Activated T-helper 1 cell treated with anti-CD3 and anti-CD28 coated beads, Interleukin-12 subunit alpha, Interleukin-12 subunit beta, Interleukin-2, Interleukin-4 antibody, amounts not matched to agents 30 ng/mL and 10 ng/mL and 1 ng/mL, durations not matched to agents 14 hours and 24 hours and 36 hours (primary cell): ENCODE results near the gene EIF4G3. TPM values are rescaled to one million over a fixed set of nuclear protein-coding genes. Genes with fewer than 3 reads are reported as not detected.

Source experiments
- DNase-seq: peaks from one replicate; pipeline ENCODE4 v3.0.0; 2021; ENCODE audit warnings: low spot score
- H3K27ac Mint-ChIP-seq: one replicate; pipeline ENCODE4 v1.8.0; 2021; ENCODE audit warnings: mild to moderate bottlenecking, mixed read lengths
- H3K27me3 Mint-ChIP-seq: one replicate; pipeline ENCODE4 v1.8.0; 2022; ENCODE audit warnings: mild to moderate bottlenecking, moderate library complexity, mixed read lengths; ENCODE audit not compliant: insufficient read depth
- H3K36me3 Mint-ChIP-seq: one replicate; pipeline ENCODE4 v1.8.0; 2021; ENCODE audit warnings: low read depth, mixed read lengths
- H3K4me1 Mint-ChIP-seq: one replicate; pipeline ENCODE4 v1.8.0; 2021; ENCODE audit warnings: low read depth, mixed read lengths
- H3K4me3 Mint-ChIP-seq: one replicate; pipeline ENCODE4 v1.8.0; 2021; ENCODE audit warnings: mild to moderate bottlenecking, moderate library complexity, mixed read lengths
- H3K9me3 Mint-ChIP-seq: one replicate; pipeline ENCODE4 v1.8.0; 2021; ENCODE audit warnings: mixed read lengths
- intact Hi-C: fragments of 100-400 bp; cut with micrococcal nuclease; formaldehyde crosslinking; loops from one replicate; pipeline ENCODE4 v1.15.1; 2024
- total RNA-seq: library from RNA; stranded (reverse); gene quantifications from 2 replicates; pipeline ENCODE4 v1.2.3, GENCODE V29; 2022

Gene EIF4G3
- total RNA-seq, 1 donor from 2014 or later = 67.5 TPM

DNA sequence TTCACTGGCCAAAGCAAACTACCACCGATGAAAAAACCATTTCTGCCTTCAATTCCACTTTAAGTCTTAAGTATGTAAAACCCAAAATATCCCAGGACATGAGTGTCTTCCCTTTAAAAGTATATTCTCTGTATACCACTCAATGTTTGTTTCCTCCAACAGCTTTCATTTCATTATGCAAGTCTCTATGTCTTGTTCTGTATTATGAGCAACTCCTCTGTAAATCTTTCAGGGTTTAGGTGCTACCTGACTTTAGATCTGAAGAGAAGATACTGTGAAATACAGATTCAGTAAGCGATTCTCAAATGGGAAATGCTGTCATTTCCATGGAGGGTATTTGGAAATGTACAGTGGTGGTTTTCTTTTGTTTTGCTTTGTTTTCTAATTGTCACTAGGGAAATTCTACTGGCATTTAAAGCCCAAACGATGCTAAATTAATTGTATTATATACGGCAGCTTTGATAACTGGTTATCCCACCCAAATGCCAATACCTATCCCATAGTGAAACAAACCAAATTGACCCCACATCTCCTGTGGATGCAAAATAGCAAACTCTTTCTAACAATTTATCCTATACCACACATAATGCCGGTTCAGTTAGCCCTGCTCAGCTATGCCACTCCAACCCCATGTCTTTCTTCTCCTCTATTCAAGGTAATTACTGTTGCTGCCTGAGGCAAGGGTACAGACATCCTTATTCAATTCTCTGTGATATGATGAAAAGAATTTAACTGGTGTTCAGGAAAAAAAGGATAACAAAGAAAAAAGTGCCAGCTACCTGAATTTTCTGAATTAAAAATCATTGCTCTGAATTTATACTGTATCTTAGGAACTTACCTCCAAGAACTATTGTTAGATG is 182.8 kb downstream of the EIF4G3 start:
- intact Hi-C loops = loop anchor here (2.0 kb wide), 3 partner anchors 19 to 181 kb away; no protein-coding TSS in a partner anchor
- Mint-ChIP-seq H3K36me3 (peaks cover 5% of the 10 kb centered on the region), H3K9me3 (no peaks in the 10 kb centered on the region), H3K4me1 (peaks cover 45% of the 10 kb centered on the region), H3K27me3 (no peaks in the 10 kb centered on the region), H3K4me3 (no peak overlapping the region), H3K27ac (no peak overlapping the region)
- no peak for DNase-seq

DNA sequence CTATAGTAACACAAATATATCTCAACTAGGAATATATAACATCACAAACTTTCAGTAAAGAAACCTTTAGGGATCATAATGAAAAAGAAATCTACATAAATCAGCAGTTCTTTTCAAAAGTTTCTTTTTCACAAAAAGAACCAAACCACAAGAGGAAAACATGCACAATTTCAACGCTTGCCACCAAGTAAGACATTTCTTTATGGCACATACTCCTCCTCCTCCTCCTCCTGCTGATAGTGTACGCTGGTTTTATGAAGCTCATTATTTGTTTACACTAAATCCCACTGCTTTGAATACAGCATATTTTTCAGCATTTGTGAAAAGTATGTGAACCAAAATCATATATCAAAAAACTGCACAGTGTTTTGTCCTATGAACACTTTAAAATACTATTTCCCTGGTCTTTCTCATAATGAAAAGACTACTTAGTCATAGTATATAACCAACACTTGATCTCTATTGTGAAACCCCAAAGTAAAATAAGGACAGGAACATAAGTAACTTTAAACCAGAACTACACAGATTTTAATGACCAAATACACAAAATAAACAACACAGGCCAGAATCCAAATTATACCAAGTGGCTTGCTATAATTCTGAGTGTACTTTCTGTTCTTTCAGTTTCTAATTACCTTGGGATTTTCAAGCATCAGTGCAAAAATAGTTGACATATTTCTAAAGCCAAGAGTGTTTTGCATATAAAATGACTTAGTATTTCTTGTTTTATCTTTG is 184.2 kb downstream of the EIF4G3 start:
- Mint-ChIP-seq H3K36me3 (peaks cover 3% of the 10 kb centered on the region), H3K4me1 (peaks cover 52% of the 10 kb centered on the region), H3K27me3 (no peaks in the 10 kb centered on the region)

DNA sequence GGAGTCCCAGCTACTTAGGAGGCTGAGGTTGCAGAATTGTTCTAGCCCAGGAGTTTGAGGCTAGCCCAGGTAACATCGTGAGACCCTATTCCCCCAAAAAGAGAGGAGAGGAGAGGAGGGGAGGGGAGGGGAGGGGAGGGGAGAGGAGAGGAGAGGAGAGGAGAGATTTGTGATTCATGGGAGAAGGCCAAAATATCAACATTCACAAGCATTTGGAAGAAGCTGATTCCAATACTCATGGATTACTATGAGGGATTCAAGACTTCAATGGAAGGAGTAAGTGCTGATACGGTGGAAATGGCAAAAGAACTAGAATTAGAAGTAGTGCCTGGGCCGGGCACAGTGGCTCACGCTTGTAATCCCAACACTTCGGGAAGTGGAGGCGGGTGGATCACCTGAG is 187.8 kb downstream of the EIF4G3 start:
- Mint-ChIP-seq H3K9me3 (no peaks in the 10 kb centered on the region), H3K27me3 (no peaks in the 10 kb centered on the region), H3K27ac (no peak overlapping the region), H3K36me3 (no peaks in the 10 kb centered on the region), H3K4me3 (no peak overlapping the region), H3K4me1 (peaks cover 45% of the 10 kb centered on the region)
- intact Hi-C loops = no loop called here
- DNase-seq = no peak

More for the DNA sequence above, 184.2 kb downstream of the EIF4G3 start:
- peak overlapping the region; percentile 89 for H3K27ac Mint-ChIP-seq
- intact Hi-C loops = loop anchor here (1.0 to 2.0 kb wide), 4 partner anchors 18 to 182 kb away; no protein-coding TSS in a partner anchor
- H3K9me3 Mint-ChIP-seq = no peaks in the 10 kb centered on the region
- peak overlapping the region; percentile 61 for H3K4me3 Mint-ChIP-seq
- DNase-seq = no peak

- intact Hi-C loops = no loop called here
- H3K4me1 Mint-ChIP-seq = peaks cover 38% of the 10 kb centered on the region
- no peak overlapping the region for H3K27ac Mint-ChIP-seq
- no peaks in the 10 kb centered on the region for H3K9me3 Mint-ChIP-seq
- no peak overlapping the region for H3K4me3 Mint-ChIP-seq
- no peaks in the 10 kb centered on the region for H3K27me3 Mint-ChIP-seq
- no peak for DNase-seq
- no peaks in the 10 kb centered on the region for H3K36me3 Mint-ChIP-seq
Measured at GRCh38 chr1:20987831-20988825, 188.6 kb downstream of the EIF4G3 start.

GRCh38 chr1:20983297-20983889 is 193.3 kb downstream of the EIF4G3 start:
- no peak overlapping the region for H3K4me3 Mint-ChIP-seq
- DNase-seq = no peak
- no peaks in the 10 kb centered on the region for H3K36me3 Mint-ChIP-seq
- H3K27me3 Mint-ChIP-seq = no peaks in the 10 kb centered on the region
- intact Hi-C loops = loop anchor here (2.0 kb wide), 1 partner anchor 211 kb away; no protein-coding TSS in a partner anchor
- no peaks in the 10 kb centered on the region for H3K9me3 Mint-ChIP-seq
- H3K4me1 Mint-ChIP-seq = peaks cover 14% of the 10 kb centered on the region
- no peak overlapping the region for H3K27ac Mint-ChIP-seq

- intact Hi-C loops = loop anchor here (2.0 kb wide), 1 partner anchor 212 kb away; no protein-coding TSS in a partner anchor
- Mint-ChIP-seq H3K27me3 (no peaks in the 10 kb centered on the region), H3K36me3 (peaks cover 2% of the 10 kb centered on the region), H3K4me1 (peaks cover 4% of the 10 kb centered on the region), H3K27ac (no peak overlapping the region), H3K4me3 (no peak overlapping the region), H3K9me3 (no peaks in the 10 kb centered on the region)
- DNase-seq = no peak
Measured at GRCh38 chr1:20982316-20982715, 194.4 kb downstream of the EIF4G3 start.

GRCh38 chr1:20981915-20982314 is 194.8 kb downstream of the EIF4G3 start:
- Mint-ChIP-seq H3K27me3 (no peaks in the 10 kb centered on the region), H3K27ac (no peak overlapping the region), H3K4me3 (no peak overlapping the region), H3K4me1 (peaks cover 4% of the 10 kb centered on the region), H3K9me3 (no peaks in the 10 kb centered on the region), H3K36me3 (peaks cover 2% of the 10 kb centered on the region)
- DNase-seq = no peak
- intact Hi-C loops = loop anchor here (2.0 kb wide), 1 partner anchor 213 kb away; no protein-coding TSS in a partner anchor

DNA sequence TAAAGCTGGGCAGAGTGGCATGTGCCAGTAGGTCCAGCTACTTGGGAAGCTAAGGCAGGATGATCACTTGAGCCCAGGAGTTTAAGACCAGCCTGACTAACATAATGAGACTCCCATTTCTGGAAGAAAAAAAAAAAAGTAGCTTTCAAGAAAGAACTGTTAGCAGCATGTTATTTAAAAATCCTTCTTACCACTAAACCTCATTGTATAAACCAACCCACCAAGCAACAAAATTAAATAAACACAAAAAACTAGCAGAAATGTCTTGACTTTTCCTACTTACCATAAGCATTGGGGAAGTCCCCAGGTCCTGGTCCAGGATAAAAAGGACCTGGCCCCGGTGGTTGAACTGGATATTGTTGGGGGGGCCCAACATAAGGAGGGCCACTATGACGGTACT is 196.6 kb downstream of the EIF4G3 start:
- Mint-ChIP-seq H3K36me3 (peaks cover 2% of the 10 kb centered on the region), H3K4me3 (no peak overlapping the region), H3K27me3 (no peaks in the 10 kb centered on the region), H3K9me3 (no peaks in the 10 kb centered on the region), H3K27ac (no peak overlapping the region), H3K4me1 (peaks cover 4% of the 10 kb centered on the region)
- DNase-seq = no peak
- intact Hi-C loops = no loop called here

DNA sequence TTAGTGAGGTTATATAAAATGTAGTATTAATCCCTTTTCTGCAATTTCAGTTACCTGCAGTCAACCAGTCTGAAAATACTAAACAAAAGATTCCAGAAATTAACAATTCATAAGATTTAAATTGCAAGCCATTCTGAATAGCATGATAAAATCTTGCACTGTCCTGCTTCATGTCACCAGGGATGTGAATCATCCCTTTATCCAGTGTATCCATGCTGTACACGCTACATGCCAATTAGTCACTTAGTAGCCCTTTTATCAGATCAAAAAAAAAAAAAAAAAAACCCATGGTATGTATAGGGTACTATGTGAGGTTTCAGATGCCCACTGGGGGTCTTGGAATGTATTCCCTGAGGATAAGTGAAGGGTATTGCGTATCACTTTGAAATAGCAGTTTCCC is 198.3 kb downstream of the EIF4G3 start:
- H3K9me3 Mint-ChIP-seq = no peaks in the 10 kb centered on the region
- H3K27ac Mint-ChIP-seq = no peak overlapping the region
- H3K27me3 Mint-ChIP-seq = no peaks in the 10 kb centered on the region
- intact Hi-C loops = no loop called here
- H3K4me1 Mint-ChIP-seq = peaks cover 4% of the 10 kb centered on the region
- peaks cover 2% of the 10 kb centered on the region for H3K36me3 Mint-ChIP-seq
- H3K4me3 Mint-ChIP-seq = no peak overlapping the region
- no peak for DNase-seq

- Mint-ChIP-seq H3K4me1 (no peaks in the 10 kb centered on the region), H3K27ac (no peak overlapping the region), H3K9me3 (no peaks in the 10 kb centered on the region), H3K4me3 (no peak overlapping the region), H3K27me3 (no peaks in the 10 kb centered on the region), H3K36me3 (peaks cover 7% of the 10 kb centered on the region)
- no peak for DNase-seq
- intact Hi-C loops = loop anchor here (2.0 kb wide), 1 partner anchor 17 kb away; no protein-coding TSS in a partner anchor
Measured at GRCh38 chr1:20975668-20976067, 201.0 kb downstream of the EIF4G3 start.

DNA sequence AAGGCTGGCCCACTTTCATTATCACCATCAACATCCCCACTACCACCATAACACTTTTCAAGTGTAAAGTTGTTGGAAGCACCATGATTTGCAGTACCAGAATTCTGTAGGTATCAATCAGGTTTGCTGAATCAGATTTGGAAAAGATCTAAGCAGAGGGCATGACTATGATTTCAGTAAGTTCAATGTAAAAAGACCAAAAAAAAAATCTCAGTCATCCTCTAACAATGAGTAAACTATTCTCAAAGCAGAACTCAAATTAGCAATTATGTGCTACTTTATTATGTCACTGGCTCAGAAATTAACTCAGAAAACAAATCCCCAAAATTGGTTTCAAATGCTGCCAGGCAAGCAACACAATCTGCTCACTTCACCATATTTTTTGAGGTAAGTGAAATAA is 201.7 kb downstream of the EIF4G3 start:
- Mint-ChIP-seq H3K9me3 (no peaks in the 10 kb centered on the region), H3K27me3 (no peaks in the 10 kb centered on the region), H3K36me3 (peaks cover 7% of the 10 kb centered on the region), H3K4me1 (no peaks in the 10 kb centered on the region), H3K4me3 (no peak overlapping the region), H3K27ac (no peak overlapping the region)
- no peak for DNase-seq
- intact Hi-C loops = loop anchor here (2.0 kb wide), 1 partner anchor 18 kb away; no protein-coding TSS in a partner anchor

DNA sequence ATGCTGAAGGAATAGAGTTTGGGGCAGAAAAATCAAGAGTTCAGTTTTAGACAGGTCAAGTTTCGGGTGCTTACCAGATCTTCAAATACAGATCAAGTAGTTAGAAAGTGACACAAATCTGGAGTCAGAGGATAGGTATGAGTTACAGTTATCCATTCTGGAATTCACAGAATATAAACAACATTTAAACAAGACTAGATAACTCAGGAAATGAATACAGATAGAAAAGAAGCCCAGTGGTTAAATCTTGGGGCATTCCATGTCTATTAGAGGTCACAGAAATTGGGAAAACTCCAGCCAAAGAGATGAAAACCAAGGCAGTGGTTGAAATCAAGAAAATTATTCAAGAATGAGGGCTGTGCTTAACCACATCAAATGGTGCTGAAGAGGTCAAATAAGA is 202.6 kb downstream of the EIF4G3 start:
- H3K4me1 Mint-ChIP-seq = no peaks in the 10 kb centered on the region
- H3K36me3 Mint-ChIP-seq = peaks cover 7% of the 10 kb centered on the region
- H3K27me3 Mint-ChIP-seq = no peaks in the 10 kb centered on the region
- H3K9me3 Mint-ChIP-seq = no peaks in the 10 kb centered on the region
- no peak for DNase-seq
- H3K27ac Mint-ChIP-seq = no peak overlapping the region
- intact Hi-C loops = loop anchor here (2.0 kb wide), 1 partner anchor 19 kb away; no protein-coding TSS in a partner anchor
- no peak overlapping the region for H3K4me3 Mint-ChIP-seq
